GM18951 (cell line): Measurements from ENCODE around the gene UQCR11.

Experiments
- POLR2A ChIP-seq: IDR thresholded peaks from 4 replicates; pipeline ENCODE4 v1.6.1; 2011; ENCODE audit warnings: mild to moderate bottlenecking; ENCODE audit not compliant: insufficient read length, insufficient read depth; ENCODE audit errors: extremely low read depth
- in situ Hi-C: fragments of 300-500 bp; cut with MboI; formaldehyde crosslinking; loops from one replicate; pipeline ENCODE4 v1.12.0; 2022; ENCODE audit warnings: low sequenced_read_pairs, mixed read lengths, inconsistent platforms; ENCODE audit not compliant: unreplicated experiment

Gene UQCR11

DNA sequence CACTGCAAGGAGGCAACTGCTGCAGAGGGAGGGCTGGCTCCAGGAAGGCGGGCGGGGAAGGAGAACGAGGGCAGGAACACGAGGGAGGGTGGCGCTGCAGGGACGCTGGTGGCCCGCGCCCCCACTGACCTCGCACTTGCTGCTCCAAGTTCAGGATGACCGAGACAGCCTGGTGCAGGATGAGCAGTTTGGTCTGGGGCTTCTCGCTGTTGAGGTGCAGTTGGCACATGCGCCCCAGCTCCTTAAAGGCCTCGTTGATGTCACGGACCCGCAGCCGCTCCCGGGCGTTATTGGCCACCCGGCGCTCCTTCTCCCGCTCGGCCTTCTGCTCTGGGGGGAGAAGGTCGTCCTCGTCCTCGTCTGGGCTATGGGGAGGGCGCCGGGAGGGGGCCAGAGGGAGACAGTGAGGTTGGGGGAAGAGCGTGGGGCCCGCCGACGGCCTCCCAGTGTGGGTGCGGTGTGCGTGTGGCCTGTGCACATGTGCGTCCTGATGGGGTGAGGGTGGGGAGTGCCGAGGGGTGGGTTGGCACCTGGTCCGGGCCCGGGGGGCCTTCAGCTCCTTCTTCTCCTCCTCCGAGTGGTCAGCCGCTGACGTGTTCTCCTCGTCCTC is 10.0 kb upstream of the UQCR11 start:
- in situ Hi-C loops, result no loop called here
- TF ChIP-seq POLR2A, result no peak

DNA sequence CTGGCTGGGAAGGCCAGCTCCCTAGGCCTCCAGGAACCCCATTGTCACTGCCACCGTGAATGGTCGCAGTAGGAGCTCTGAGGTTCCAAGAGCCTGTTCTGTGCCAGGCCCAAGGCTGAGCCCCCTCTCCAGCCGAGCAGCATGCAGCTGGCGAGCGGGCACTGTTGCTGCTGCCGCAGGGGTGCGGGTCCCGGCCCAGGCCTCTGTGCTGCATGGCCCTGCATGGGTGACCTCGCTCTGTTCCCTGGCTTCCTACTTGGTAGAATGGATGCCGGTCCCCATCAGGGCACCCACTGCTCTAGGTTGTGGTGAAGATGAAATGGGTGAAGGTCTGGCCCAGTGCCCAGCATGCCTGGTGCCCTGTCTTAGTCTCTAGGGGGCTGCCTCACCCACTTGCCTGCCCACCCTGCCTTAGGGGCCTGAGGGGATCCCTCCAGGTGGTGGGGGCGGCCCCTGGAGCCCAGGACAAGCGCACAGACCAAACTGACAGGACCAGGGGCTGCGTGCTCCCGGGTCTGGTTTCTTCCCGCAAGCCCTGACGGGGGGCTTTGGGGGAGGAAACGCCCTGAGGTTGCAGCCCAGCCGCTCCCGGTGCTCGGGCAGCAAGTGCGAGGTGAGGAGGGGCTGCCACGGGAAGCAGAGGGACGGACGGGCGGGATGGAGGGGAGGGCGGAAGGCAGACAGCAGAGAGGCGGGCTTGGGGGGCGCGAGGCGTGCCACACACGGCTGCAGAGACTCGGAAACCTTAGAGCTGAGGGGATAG is 8.7 kb upstream of the UQCR11 start:
- in situ Hi-C loops, result no loop called here
- peak; percentile 15 for TF ChIP-seq POLR2A

DNA sequence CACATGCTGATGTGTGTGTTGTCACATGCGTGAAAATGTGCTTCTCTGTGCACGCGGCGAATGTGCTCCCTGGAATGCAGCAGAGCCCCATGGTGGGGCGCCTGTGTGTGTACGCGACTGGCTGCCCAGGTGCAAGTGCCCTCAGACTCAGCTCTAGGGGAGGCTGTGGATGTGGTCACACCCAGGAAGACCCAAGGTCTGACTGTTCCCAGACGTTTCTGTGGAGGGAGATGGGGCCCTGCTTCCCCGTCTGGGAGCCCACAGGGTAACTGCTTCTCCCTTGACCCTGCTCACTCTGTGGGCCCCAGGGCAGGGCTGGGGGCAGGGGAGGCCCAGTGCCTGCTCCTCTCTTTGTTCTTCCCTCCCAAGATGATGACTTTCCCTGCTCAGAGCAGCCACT is 7.9 kb upstream of the UQCR11 start:
- no peak for TF ChIP-seq POLR2A
- in situ Hi-C loops, result no loop called here

DNA sequence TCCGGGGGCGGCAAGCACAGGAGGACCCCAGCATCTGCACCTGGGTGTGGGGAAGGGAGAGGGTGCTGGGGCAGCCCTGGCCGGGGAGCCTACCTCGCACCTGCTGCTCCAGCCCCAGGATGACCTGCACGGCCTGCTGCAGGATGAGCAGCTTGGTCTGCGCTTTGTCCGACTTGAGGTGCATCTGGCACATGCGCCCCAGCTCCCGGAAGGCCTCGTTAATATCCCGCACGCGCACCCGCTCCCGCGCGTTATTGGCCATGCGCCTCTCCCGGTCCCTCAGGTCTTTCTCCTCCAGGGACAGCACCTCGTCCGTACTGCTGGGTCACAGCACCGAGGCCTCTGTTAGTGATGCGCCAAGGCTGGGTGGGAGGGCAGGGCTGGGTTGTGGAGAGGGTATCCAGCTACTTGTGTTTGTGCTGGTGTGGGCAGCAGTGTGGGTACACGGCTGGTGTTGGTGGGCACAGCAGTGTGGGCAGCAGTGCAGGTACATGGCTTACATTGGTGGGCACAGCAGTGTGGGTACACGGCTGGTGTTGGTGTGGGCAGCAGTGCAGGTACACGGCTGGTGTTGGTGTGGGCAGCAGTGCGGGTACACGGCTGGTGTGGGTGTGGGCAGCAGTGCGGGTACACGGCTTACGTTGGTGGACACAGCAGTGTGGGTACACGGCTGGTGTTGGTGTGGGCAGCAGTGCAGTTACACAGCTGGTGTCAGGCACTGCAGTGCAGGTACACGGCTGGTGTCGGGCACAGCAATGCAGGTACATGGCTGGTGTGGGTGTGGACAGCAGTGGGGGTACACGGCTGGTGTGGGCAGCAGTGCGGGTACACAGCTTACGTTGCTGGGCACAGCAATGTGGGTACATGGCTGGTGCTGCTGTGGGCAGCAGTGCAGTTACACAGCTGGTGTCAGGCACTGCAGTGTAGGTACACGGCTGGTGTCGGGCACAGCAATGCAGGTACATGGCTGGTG is 7.1 kb upstream of the UQCR11 start:
- TF ChIP-seq POLR2A, result no peak
- in situ Hi-C loops, result no loop called here

DNA sequence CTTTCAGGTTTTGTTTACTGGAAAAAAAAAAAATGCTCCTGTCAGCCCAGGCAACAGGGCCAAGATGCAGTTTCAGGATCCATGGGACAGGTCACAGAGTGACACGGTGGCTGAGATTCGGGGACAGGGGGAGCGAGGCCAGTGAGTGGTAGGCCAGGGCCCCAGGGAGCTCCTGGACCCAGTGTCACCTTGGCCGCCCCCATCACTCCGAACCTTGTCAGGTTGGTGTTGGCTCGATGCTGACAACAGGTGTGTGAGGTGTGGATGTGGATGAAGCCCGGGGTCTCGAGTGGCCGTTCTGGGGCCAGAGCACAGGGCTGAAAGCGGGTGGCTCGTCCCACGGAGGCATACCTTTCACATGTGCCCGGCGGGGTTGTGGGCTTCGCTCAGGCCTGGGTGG is 6.1 kb upstream of the UQCR11 start:
- no peak for TF ChIP-seq POLR2A
- in situ Hi-C loops, result no loop called here

DNA sequence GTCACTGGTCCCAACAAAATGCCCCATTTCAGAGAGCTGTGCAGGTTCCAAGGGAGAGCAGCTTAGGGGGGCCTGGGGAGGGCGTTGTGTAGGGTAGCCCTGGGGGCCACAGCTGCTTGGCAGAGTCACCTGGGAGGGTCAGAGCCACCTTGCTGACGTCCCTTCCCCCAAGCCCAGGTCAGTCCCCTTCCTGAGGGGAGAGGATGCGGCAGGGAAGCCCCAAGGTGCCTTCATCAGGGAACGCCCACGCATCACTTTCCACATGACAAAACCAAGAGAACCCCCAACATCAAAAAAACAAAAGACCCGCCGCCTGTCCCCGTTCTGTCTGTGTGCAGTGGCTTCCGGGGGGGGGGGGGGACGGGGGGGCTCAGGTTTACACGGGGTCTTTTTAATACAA is 5.3 kb upstream of the UQCR11 start:
- no peak for TF ChIP-seq POLR2A
- in situ Hi-C loops, result no loop called here

DNA sequence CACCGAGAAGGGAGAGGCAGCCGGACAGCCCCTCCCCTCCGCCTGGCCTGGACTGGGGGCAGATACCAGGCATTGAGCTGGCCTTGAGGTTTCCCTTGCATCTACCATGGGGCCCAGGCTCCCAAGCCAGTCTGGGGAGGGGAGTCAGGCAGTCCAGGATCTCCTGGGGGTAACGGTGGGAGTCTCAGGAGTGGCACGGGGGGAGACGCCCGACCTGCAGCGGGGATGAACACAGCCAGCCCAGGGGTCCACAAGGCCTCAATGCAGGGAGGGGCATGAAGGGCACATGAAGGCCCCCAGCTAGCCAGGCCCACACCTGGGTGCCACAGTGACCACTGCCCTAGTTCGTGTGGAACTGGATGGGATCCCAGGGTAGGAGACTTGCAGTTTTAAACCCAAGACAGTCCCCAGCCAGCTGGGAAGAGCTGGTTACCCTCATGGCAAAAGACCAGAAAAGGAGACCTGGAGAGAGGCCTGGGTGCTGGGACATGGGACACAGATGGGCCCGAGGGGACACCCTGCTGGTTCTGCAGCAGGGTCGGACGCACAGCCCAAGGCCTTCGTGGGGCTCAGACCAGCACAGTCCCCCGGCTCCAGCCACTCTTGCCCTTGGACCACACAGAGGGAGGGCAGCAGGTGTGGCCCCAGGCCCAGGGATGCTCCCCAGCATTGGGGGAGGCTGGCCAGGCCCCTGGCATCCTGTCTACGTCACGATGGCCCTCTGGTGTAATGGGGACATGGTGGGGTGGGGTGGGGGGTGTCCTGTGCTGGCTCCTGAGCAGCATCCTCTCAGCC is 4.6 kb upstream of the UQCR11 start:
- in situ Hi-C loops, result no loop called here
- no peak for TF ChIP-seq POLR2A

DNA sequence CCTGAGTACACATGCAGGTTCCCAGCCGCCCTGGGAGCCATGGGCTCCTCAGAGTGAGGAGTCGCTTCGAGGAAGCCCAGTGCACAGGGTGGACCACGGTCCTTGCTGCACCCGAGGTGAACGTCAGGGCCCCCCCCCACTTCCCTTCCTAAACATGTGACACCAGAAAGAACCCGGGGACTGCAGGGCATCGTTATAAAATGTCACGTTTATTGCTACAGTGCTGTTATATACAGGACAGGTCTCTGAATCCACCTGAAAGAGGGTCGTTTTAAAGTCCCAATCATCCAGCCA is 3.8 kb upstream of the UQCR11 start:
- TF ChIP-seq POLR2A, result no peak
- in situ Hi-C loops, result no loop called here

DNA sequence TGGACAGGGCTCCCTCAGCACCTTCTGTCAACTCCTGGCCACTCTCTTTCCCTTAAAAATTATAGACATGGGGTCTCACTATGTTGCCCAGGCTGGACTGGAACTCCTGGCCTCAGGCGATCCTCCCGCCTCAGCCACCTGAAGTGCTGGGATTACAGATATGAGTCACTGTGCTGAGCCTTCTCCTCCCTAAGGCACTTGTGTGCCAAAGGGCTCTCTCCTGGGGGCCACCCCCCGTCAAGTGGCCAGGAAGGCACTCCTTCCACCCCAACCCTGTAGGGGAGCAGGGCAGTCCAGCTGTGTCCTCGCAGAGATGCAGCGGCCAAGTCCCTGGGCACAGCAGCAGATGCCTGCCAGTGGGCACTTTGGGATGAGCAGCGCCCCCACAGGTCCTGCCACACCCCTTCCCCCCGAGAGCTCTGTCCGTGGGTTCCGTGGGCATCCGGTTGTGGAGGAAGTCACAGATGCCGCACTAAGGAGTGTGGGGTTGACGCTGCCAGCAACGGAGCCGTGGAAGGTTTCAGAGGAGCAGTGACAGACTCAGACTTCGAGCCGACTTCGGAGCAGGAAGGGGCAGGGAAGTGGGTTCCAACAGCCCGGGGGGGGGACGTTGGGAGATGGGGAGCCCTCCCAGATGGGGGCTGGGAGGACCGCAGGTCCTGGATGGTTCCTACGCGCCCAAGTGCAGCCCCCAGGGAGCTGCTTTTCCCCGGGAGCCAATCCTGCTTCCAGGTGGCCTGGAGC is 3.3 kb upstream of the UQCR11 start:
- in situ Hi-C loops, result no loop called here
- TF ChIP-seq POLR2A, result no peak

DNA sequence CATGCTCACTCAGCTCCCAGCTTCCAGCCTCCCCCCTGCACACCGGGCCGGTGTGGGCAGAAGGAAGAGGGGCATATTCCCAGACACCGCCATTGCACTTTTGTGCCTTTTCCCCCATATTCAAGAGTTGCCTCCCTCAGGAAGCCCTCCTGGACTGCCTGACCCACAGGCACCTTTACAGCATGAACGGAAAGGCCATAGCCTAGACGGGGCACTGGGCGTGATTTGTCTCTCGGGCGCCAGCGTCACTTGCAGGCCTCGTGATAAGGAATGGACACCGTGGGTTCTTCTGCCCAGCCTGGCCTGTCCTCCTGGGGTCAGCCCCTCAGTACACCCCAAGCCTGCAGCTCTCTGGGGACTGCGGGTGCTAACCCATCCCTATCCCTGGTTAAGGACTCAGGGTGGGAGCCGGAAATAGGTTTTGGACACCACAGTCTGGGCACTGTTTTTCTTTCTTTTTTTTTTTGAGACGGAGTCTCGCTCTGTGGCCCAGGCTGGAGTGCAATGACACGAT is 933 bp upstream of the UQCR11 start:
- no peak for TF ChIP-seq POLR2A
- in situ Hi-C loops, result no loop called here

DNA sequence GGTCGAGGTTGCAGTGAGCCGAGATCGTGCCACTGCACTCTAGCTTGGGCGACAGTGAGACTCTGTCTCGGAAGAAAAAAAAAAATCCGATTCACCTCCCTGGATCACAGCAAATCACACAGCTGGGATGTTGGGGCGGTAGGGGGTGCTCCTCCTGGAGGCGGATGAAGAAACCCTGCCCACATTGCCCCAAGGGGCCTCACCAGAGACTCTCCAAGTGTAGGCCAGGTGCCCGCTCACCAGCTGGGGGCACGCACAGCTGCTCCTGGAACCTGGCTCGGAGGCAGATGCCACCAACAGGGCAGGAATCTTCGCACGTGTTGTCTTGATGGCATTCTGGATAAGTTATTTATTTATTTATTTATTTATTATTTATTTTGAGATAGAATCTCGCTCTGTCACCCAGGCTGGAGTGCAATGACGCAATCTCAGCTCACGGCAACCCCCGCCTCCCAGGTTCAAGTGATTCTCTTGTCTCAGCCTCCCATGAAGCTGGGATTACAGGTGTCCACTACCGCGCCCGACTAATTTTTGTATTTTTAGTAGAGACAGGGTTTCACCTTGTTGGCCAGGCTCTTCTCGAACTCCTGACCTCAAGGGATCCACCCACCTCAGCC is 3.1 kb downstream of the UQCR11 start:
- TF ChIP-seq POLR2A, result no peak
- in situ Hi-C loops, result no loop called here

DNA sequence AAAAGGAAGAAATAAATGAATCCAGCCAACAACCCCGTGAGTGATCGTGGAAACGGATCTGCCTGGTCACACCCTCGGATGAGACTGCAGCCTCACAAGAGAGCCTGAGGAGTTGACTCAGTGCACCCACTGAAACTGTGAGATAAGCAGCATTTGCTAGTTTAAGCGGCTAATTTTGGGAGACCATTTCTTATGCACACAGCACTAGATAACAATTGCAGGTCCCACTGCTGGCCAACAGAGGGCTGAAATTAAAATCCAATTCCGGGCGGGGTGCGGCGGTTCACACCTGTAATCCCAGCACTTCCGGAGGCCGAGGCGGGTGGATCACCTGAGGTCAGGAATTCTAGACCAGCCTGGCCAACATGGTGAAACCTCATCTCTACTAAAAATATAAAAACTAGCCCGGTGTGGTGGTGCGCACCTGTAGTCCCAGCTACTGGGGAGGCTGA is 3.6 kb downstream of the UQCR11 start:
- no peak for TF ChIP-seq POLR2A
- in situ Hi-C loops, result no loop called here
